ENCODE measurements around the gene GSS.

The GSS gene

GRCh38 chr20:34956041-34956458, 444 bp upstream of the GSS start:
- DNase-seq (ENCODE audit: low read depth, low spot score), result no peak
- H3K4me3 ChIP-seq (ENCODE audit: low read depth, low read length), result peak overlapping the region; percentile 62
- in situ Hi-C loops (cut with HindIII; ENCODE audit: low sequenced_read_pairs), result no loop called here
- no peak for TF ChIP-seq CTCF (IDR thresholded peaks at IDR 0.05; ENCODE audit: low read depth, low read length)

GRCh38 chr20:34954904-34955230, 739 bp downstream of the GSS start:
- no peak for TF ChIP-seq CTCF (IDR thresholded peaks at IDR 0.05; ENCODE audit: low read depth, low read length)
- H3K4me3 ChIP-seq (ENCODE audit: low read depth, low read length), result peak overlapping the region; percentile 62
- in situ Hi-C loops (cut with HindIII; ENCODE audit: low sequenced_read_pairs), result no loop called here
- no peak for DNase-seq (ENCODE audit: low read depth, low spot score)

- H3K4me3 ChIP-seq (ENCODE audit: low read depth, low read length), result no peak overlapping the region
- in situ Hi-C loops (cut with HindIII; ENCODE audit: low sequenced_read_pairs), result no loop called here
- DNase-seq (ENCODE audit: low read depth, low spot score), result no peak
- no peak for TF ChIP-seq CTCF (IDR thresholded peaks at IDR 0.05; ENCODE audit: low read depth, low read length)
These were observed 1.6 kb downstream of the GSS start for GRCh38 chr20:34953960-34954359.

- no peak overlapping the region for H3K4me3 ChIP-seq (ENCODE audit: low read depth, low read length)
- TF ChIP-seq CTCF (IDR thresholded peaks at IDR 0.05; ENCODE audit: low read depth, low read length), result no peak
- DNase-seq (ENCODE audit: low read depth, low spot score), result peak; percentile 43
- in situ Hi-C loops (cut with HindIII; ENCODE audit: low sequenced_read_pairs), result no loop called here
These were observed 2.9 kb downstream of the GSS start for GRCh38 chr20:34952671-34953070.

- no peak for TF ChIP-seq CTCF (IDR thresholded peaks at IDR 0.05; ENCODE audit: low read depth, low read length)
- in situ Hi-C loops (cut with HindIII; ENCODE audit: low sequenced_read_pairs), result no loop called here
- no peak overlapping the region for H3K4me3 ChIP-seq (ENCODE audit: low read depth, low read length)
- DNase-seq (ENCODE audit: low read depth, low spot score), result peak; percentile 62
These were observed 4.0 kb downstream of the GSS start for GRCh38 chr20:34951652-34952051.

- in situ Hi-C loops (cut with HindIII; ENCODE audit: low sequenced_read_pairs), result no loop called here
- no peak for TF ChIP-seq CTCF (IDR thresholded peaks at IDR 0.05; ENCODE audit: low read depth, low read length)
- H3K4me3 ChIP-seq (ENCODE audit: low read depth, low read length), result no peak overlapping the region
- no peak for DNase-seq (ENCODE audit: low read depth, low spot score)
These were observed 4.4 kb downstream of the GSS start for GRCh38 chr20:34951252-34951651.

- H3K4me3 ChIP-seq (ENCODE audit: low read depth, low read length), result no peak overlapping the region
- TF ChIP-seq CTCF (IDR thresholded peaks at IDR 0.05; ENCODE audit: low read depth, low read length), result no peak
- no peak for DNase-seq (ENCODE audit: low read depth, low spot score)
- in situ Hi-C loops (cut with HindIII; ENCODE audit: low sequenced_read_pairs), result no loop called here
These were observed 6.5 kb downstream of the GSS start for GRCh38 chr20:34949120-34949519.

All from astrocyte of the spinal cord (primary cell).